Measurements from ENCODE around the gene ZNF618. TPM values are rescaled to one million over a fixed set of nuclear protein-coding genes. Genes with fewer than 3 reads are reported as not detected.

The ZNF618 gene
- total RNA-seq, 2 experiments from 2014 or later = 0.22 to 0.27 TPM

DNA sequence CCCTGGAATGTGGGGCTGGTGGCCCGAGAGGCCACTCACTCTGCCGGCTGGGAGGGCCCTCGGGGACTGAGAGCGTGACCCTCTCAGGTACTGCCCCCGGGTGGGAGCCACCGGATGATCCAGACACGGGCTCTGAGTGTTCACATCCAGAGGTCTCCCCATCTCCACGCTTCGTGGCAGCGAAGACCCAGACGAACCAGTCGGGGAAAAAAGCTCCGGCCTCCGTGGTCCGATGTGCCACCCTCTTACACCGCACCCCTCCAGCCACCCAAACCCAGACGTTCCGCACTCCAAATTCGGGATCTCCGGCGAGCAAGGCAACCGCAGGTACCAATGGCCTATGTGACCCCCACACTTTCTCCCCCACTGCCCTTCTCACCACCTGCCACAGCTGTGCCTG lies 152.5 kb downstream of the ZNF618 start:
- CTCF ChIA-PET = no interaction called here
- TF ChIP-seq CTCF (IDR thresholded peaks at IDR 0.05) = no peak
- no peak for DNase-seq
- Mint-ChIP-seq H3K27me3 (no peaks in the 10 kb centered on the region), H3K36me3 (ENCODE audit: low read depth) (peaks cover 3% of the 10 kb centered on the region), H3K4me3 (no peak overlapping the region), H3K27ac (no peak overlapping the region), H3K9me3 (peaks cover 10% of the 10 kb centered on the region), H3K4me1 (ENCODE audit: low read depth) (no peaks in the 10 kb centered on the region)
- no peak for ATAC-seq
- POLR2A ChIA-PET = no interaction called here
- intact Hi-C loops (cut with micrococcal nuclease) = no loop called here

GRCh38 chr9:114029311-114030170 lies 153.4 kb downstream of the ZNF618 start:
- no peak for ATAC-seq
- POLR2A ChIA-PET = no interaction called here

GRCh38 chr9:114030364-114030763 lies 154.3 kb downstream of the ZNF618 start:
- POLR2A ChIA-PET = no interaction called here
- Mint-ChIP-seq H3K4me3 (no peak overlapping the region), H3K9me3 (no peaks in the 10 kb centered on the region), H3K36me3 (ENCODE audit: low read depth) (no peaks in the 10 kb centered on the region), H3K27ac (no peak overlapping the region), H3K27me3 (no peaks in the 10 kb centered on the region), H3K4me1 (ENCODE audit: low read depth) (no peaks in the 10 kb centered on the region)
- no peak for TF ChIP-seq CTCF (IDR thresholded peaks at IDR 0.05)
- CTCF ChIA-PET = no interaction called here
- no peak for ATAC-seq
- DNase-seq = no peak
- intact Hi-C loops (cut with micrococcal nuclease) = no loop called here

More at GRCh38 chr9:114029311-114030170, 153.4 kb downstream of the ZNF618 start:
- Mint-ChIP-seq H3K36me3 (ENCODE audit: low read depth) (no peaks in the 10 kb centered on the region), H3K9me3 (peaks cover 6% of the 10 kb centered on the region), H3K4me1 (ENCODE audit: low read depth) (no peaks in the 10 kb centered on the region), H3K27ac (no peak overlapping the region), H3K27me3 (no peaks in the 10 kb centered on the region), H3K4me3 (no peak overlapping the region)
- intact Hi-C loops (cut with micrococcal nuclease) = no loop called here
- CTCF ChIA-PET = no interaction called here
- DNase-seq = no peak
- TF ChIP-seq CTCF (IDR thresholded peaks at IDR 0.05) = no peak

- no peaks in the 10 kb centered on the region for H3K9me3 Mint-ChIP-seq
- no peaks in the 10 kb centered on the region for H3K4me1 Mint-ChIP-seq (ENCODE audit: low read depth)
- POLR2A ChIA-PET = no interaction called here
- CTCF ChIA-PET = no interaction called here
- TF ChIP-seq CTCF (IDR thresholded peaks at IDR 0.05) = no peak
- ATAC-seq = no peak
- no peaks in the 10 kb centered on the region for H3K27me3 Mint-ChIP-seq
- DNase-seq = no peak
- intact Hi-C loops (cut with micrococcal nuclease) = no loop called here
- H3K36me3 Mint-ChIP-seq (ENCODE audit: low read depth) = no peaks in the 10 kb centered on the region
- H3K4me3 Mint-ChIP-seq = no peak overlapping the region
- no peak overlapping the region for H3K27ac Mint-ChIP-seq
Measured at GRCh38 chr9:114031037-114031630, 155.0 kb downstream of the ZNF618 start.
